ENCODE data around the gene ERC2. TPM values are rescaled to one million over a fixed set of nuclear protein-coding genes. Genes with fewer than 3 reads are reported as not detected.

The ERC2 gene
- total and polyA plus RNA-seq, 11 donors, result 0.16 to 3.8 (median 1.6) TPM

DNA sequence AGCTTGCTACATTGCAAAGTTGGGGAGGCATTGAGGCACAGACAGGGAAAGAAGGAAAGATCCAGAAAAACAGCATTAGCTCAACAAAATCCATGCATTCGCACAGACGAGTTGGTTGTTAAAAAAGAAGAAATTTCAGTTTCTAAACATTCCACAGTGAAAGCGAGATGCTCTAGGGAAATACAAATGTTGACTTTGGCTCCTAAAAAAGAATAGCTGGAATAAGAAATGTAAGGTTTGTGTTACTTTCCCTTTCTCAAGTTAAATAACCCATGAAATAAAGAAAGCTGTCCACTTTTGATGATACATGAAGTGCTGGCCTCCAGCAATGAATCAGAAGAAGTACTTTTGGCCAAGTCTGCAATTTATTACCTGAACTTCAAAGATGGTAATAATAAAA is 465.1 kb downstream of the ERC2 start:
- no peaks in the 10 kb centered on the region for H3K27me3 ChIP-seq
- intact Hi-C loops (cut with DNase I), result no loop called here
- TF ChIP-seq POLR2A (IDR thresholded peaks at IDR 0.05), result no peak
- TF ChIP-seq, protein P1, sequence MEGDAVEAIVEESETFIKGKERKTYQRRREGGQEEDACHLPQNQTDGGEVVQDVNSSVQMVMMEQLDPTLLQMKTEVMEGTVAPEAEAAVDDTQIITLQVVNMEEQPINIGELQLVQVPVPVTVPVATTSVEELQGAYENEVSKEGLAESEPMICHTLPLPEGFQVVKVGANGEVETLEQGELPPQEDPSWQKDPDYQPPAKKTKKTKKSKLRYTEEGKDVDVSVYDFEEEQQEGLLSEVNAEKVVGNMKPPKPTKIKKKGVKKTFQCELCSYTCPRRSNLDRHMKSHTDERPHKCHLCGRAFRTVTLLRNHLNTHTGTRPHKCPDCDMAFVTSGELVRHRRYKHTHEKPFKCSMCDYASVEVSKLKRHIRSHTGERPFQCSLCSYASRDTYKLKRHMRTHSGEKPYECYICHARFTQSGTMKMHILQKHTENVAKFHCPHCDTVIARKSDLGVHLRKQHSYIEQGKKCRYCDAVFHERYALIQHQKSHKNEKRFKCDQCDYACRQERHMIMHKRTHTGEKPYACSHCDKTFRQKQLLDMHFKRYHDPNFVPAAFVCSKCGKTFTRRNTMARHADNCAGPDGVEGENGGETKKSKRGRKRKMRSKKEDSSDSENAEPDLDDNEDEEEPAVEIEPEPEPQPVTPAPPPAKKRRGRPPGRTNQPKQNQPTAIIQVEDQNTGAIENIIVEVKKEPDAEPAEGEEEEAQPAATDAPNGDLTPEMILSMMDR (IDR thresholded peaks at IDR 0.05), result no peak
- no peaks in the 10 kb centered on the region for H3K9me3 ChIP-seq
- H3K27ac ChIP-seq, result no peak overlapping the region
- WGBS, 4 donors, result 51 to 74% (median 60%) methylated on average over 3 of the region's 3 CpGs
- H3K36me3 ChIP-seq, result no peaks in the 10 kb centered on the region
- no peak overlapping the region for H3K4me3 ChIP-seq
- ATAC-seq, result no peak
- no peak for DNase-seq
- H3K4me1 ChIP-seq, result no peaks in the 10 kb centered on the region

DNA sequence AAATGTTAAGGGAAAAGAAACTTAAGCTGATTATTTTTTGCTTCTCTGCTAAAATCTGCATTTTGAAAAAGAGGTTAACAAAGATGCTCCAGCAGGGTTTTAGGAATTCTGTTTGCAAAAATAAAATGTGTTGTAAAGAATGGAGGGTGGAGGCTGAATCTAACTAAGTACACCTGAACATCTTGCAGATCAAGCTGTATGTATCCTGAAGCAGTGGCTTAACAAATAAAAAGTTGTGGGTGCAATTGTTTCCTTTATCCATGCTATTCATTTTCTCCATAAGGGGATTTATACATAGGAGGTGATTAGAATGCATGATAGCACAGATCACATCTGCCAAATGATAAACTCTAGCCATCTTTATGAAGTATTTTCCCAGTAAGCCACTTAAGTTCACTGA is 466.3 kb downstream of the ERC2 start:
- intact Hi-C loops (cut with DNase I), result no loop called here
- DNase-seq (no peak), ATAC-seq (no peak)
- no peak overlapping the region for H3K27ac ChIP-seq
- H3K4me1 ChIP-seq, result no peaks in the 10 kb centered on the region
- no peak overlapping the region for H3K4me3 ChIP-seq
- H3K27me3 ChIP-seq, result peaks cover 0 to 2% (median 0%) of the 10 kb centered on the region in 9 donors
- H3K36me3 ChIP-seq, result no peaks in the 10 kb centered on the region
- no peaks in the 10 kb centered on the region for H3K9me3 ChIP-seq
- TF ChIP-seq POLR2A (IDR thresholded peaks at IDR 0.05), result no peak
- TF ChIP-seq, protein P1 (IDR thresholded peaks at IDR 0.05), result no peak

DNA sequence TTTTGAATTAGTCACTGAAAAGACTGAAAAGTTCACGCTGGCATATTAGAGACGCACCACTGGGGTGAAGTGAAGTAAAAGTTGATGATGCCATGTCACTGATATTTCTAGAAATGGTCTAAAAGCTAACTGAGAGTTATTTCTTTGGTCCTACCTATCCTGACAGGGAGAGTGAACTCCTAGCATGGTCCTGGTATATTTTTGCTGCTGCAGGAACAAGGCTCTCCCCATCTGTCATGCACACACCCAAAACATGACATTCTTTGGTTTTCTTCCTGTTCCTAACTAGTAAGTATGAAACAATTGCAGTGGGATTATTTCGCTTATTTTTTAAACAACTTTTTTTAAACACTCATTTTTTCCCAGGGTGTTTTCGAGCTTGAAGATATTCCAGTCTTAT is 466.7 kb downstream of the ERC2 start:
- WGBS, 4 donors, result 64 to 74% (median 68%) methylated on average over 4 of the region's 4 CpGs
- H3K27ac ChIP-seq, result no peak overlapping the region
- no peaks in the 10 kb centered on the region for H3K9me3 ChIP-seq
- H3K27me3 ChIP-seq, result peaks cover 0 to 6% (median 0%) of the 10 kb centered on the region in 9 donors
- ATAC-seq, result no peak
- H3K4me1 ChIP-seq, result no peaks in the 10 kb centered on the region
- no peak overlapping the region for H3K4me3 ChIP-seq
- DNase-seq, result no peak
- intact Hi-C loops (cut with DNase I), result no loop called here
- no peaks in the 10 kb centered on the region for H3K36me3 ChIP-seq
- TF ChIP-seq, protein P1 (IDR thresholded peaks at IDR 0.05), result no peak
- TF ChIP-seq POLR2A (IDR thresholded peaks at IDR 0.05), result no peak

DNA sequence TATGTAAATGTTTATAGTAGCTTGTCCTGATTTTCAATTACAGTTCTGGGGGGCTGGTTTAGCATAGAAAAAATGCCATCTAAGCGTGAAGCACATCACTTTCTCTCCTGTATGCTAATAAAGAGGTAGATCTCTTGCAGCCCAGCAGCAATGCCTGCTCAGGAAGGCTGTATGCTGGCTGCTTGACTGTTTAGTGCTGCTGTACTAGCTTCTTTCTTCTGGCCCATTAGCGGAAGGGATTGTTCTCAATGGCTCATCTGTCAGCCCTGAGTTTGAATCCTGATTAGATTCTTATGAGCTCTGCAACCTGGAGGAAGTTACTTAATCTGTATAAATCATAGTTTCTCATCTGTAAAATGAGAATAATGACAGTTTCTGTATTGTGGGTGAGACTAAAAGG is 478.9 kb downstream of the ERC2 start:
- ATAC-seq, result no peak
- Histone ChIP-seq H3K4me3 (no peak overlapping the region), H3K9me3 (no peaks in the 10 kb centered on the region), H3K27ac (no peak overlapping the region), H3K36me3 (no peaks in the 10 kb centered on the region), H3K4me1 (peaks cover 0 to 6% (median 0%) of the 10 kb centered on the region in 12 donors), H3K27me3 (peaks cover 0 to 5% (median 0%) of the 10 kb centered on the region in 9 donors)
- 58 to 91% (median 77%) methylated on average over 2 of the region's 2 CpGs for WGBS, 4 donors
- no peak for TF ChIP-seq POLR2A (IDR thresholded peaks at IDR 0.05)
- TF ChIP-seq, protein P1 (IDR thresholded peaks at IDR 0.05), result no peak
- DNase-seq, result no peak
- intact Hi-C loops (cut with DNase I), result no loop called here

Data from heart left ventricle (tissue), 16 donors.